ENCODE results near the gene SCYL1.

The SCYL1 gene

DNA sequence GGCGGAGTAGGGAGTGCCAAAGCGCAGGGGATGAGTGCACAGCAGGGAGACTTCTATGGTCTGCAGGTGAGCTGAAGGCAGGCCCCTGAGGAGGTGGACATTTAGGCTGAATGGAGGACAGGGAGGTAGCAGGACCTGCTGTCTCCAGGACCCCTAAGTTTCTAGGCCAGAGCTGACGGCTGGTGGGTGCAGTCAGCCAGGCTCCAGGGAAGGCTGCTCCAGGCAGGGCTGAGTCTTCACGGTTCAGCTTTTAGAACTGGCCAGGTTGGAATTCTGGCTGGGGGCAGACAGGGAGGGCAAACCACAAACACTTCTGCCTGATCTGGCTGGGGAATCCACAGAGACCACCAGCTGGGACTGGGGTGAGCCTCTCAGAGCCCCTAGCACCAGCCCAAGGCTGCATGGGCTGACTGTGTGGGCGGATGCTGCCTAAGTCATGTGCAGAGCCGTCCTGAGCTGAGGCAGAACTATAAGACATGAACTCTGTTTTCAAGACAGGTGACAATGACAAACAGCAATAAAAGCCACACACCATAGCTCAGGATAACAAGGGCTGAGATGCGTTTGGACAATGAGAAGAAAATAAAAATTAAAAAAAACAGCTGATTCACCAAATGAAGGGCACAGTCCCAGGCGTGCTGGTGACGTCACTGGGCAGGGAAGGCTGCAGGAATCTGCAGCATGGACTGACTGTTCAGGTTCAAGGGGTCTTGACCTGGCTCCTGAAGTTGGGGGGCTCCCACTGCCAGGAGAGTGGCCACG, 36.4 kb upstream of the SCYL1 start:
- TF ChIP-seq CTCF (IDR thresholded peaks at IDR 0.05; ENCODE audit: low read depth, low read length, missing control alignments) = no peak
- no peaks in the 10 kb centered on the region for H3K36me3 ChIP-seq (replicated peaks)
- in situ Hi-C loops (cut with HindIII; ENCODE audit: low pct_ligation_motif_present, low sequenced_read_pairs) = no loop called here
- peak overlapping the region; percentile 3 for H3K4me3 ChIP-seq (ENCODE audit: low read depth, low read length)
- peak overlapping the region; percentile 99 for H3K27ac ChIP-seq
- DNase-seq = peak; percentile 68
- no peaks in the 10 kb centered on the region for H3K27me3 ChIP-seq (replicated peaks)

DNA sequence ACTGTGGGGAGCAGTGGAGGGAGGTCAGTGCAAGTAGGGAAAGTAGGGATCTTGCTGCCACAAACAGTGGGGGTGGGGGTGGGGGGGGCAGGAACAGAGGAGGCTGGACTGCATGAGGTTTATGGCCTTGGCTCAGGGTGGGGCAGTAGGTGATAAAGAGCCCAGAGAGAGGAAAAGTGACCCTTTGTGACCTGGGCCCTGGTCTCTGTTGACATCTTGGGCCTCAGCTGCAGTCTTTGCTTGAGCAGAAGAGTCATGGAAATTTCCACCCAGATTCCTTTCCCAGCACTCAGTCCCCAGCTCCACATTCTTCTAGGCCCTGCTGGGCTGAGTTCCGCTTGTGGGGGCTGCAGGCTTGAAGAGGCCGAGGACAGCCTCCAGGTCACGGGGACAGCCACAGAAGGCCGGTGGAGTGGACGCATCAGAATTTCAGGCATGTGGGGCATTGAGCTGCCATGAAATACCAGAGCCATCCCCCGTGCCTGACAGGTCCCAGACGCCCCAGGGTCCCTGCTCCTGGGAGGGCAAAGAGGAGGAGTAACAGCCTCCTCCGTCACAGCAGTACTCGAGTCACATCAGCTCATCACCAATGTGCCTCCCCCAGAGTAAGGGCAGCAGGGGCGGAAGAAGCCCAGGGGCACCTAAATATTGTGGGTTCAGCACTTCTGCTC, 35.7 kb upstream of the SCYL1 start:
- H3K36me3 ChIP-seq (replicated peaks) = no peaks in the 10 kb centered on the region
- H3K4me3 ChIP-seq (ENCODE audit: low read depth, low read length) = no peak overlapping the region
- DNase-seq = peak; percentile 84
- no peak for TF ChIP-seq CTCF (IDR thresholded peaks at IDR 0.05; ENCODE audit: low read depth, low read length, missing control alignments)
- in situ Hi-C loops (cut with HindIII; ENCODE audit: low pct_ligation_motif_present, low sequenced_read_pairs) = no loop called here
- H3K27me3 ChIP-seq (replicated peaks) = no peaks in the 10 kb centered on the region
- H3K27ac ChIP-seq = peak overlapping the region; percentile 99

DNA sequence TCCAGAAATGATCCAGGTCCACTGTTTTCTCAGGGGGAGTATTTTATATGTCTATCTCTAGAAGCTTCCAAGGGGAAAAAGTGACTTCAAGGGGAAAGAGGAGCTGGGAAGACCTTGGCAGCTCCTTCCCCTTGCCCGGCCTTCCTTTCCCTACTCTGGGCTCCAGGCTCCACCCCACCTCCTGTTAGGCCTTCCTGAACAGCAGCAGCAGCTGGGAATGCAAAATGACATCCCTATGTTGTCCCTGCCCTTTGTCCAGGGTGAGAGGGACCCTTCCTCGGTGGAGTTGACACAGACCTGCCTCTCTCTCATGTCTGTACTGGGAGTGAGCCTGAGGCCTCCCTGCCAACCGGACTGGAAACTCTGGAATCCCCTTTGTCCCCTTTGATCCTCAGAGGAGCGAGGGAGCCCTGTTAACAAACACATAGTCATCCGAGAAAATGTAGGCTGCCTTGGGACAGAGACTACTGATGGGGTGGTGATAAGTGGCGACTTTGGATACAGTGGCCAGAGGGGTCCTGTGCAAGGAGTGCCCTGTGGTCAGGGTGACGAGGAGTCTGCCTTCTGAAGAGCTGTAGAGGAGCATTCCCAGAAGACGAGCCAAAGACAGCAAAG, 35.1 kb upstream of the SCYL1 start:
- Histone ChIP-seq H3K27me3 (replicated peaks) (no peaks in the 10 kb centered on the region), H3K36me3 (replicated peaks) (no peaks in the 10 kb centered on the region), H3K27ac (peak overlapping the region; percentile 99), H3K4me3 (ENCODE audit: low read depth, low read length) (no peak overlapping the region)
- TF ChIP-seq CTCF (IDR thresholded peaks at IDR 0.05; ENCODE audit: low read depth, low read length, missing control alignments) = no peak
- in situ Hi-C loops (cut with HindIII; ENCODE audit: low pct_ligation_motif_present, low sequenced_read_pairs) = no loop called here
- peak; percentile 27 for DNase-seq

DNA sequence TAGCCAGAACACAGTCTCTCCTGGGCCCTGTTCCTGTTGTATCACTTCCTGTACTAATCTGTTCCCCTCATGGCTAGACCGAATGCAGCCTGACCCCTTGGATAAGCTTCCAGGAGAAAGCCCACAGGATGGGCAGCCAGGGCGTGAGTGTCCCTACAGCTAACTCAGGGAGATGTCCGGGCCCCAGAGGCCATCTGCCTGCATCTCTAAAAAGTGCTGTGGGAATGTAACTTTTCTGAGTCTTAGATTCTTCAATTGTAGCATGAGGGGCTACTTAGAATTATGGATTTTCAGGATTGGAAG, 33.8 kb upstream of the SCYL1 start:
- H3K27ac ChIP-seq = peak overlapping the region; percentile 99
- TF ChIP-seq CTCF (IDR thresholded peaks at IDR 0.05; ENCODE audit: low read depth, low read length, missing control alignments) = no peak
- no peak overlapping the region for H3K4me3 ChIP-seq (ENCODE audit: low read depth, low read length)
- H3K36me3 ChIP-seq (replicated peaks) = no peaks in the 10 kb centered on the region
- in situ Hi-C loops (cut with HindIII; ENCODE audit: low pct_ligation_motif_present, low sequenced_read_pairs) = no loop called here
- DNase-seq = peak; percentile 30
- no peaks in the 10 kb centered on the region for H3K27me3 ChIP-seq (replicated peaks)

- in situ Hi-C loops (cut with HindIII; ENCODE audit: low pct_ligation_motif_present, low sequenced_read_pairs) = no loop called here
- Histone ChIP-seq H3K4me3 (ENCODE audit: low read depth, low read length) (no peak overlapping the region), H3K27me3 (replicated peaks) (no peaks in the 10 kb centered on the region), H3K27ac (peak overlapping the region; percentile 99), H3K36me3 (replicated peaks) (no peaks in the 10 kb centered on the region)
- no peak for TF ChIP-seq CTCF (IDR thresholded peaks at IDR 0.05; ENCODE audit: low read depth, low read length, missing control alignments)
- peak; percentile 93 for DNase-seq
Observed at GRCh38 chr11:65491614-65492386, 33.1 kb upstream of the SCYL1 start.

Measured in brain microvascular endothelial cell (primary cell).